Ovary (tissue), 9 donors: ENCODE data around the gene MAN1A1. TPM values are rescaled to one million over a fixed set of nuclear protein-coding genes. Genes with fewer than 3 reads are reported as not detected.

Source experiments
- DNase-seq, 5 donors: peaks; one replicate each; pipeline ENCODE4 v3.0.0-alpha.2; 2019 to 2020
- H3K27ac ChIP-seq, 2 donors: fragments of 200-600 bp; one replicate each; pipeline versions ENCODE4 v1.5.1 to v1.8.0; 2019 to 2022
- H3K27me3 ChIP-seq: fragments of 200-600 bp; one replicate; pipeline ENCODE4 v1.8.0; 2022
- H3K36me3 ChIP-seq: fragments of 200-600 bp; sonication (generic); one replicate; pipeline ENCODE4 v1.5.1; 2019
- H3K4me1 ChIP-seq: one replicate; pipeline ENCODE4 v1.8.1; 2013; ENCODE audit warnings: mild to moderate bottlenecking, moderate library complexity; ENCODE audit not compliant: insufficient read depth
- H3K4me3 ChIP-seq: fragments of 200-600 bp; sonication (generic); one replicate; pipeline ENCODE4 v1.5.1; 2017
- H3K9me3 ChIP-seq, 2 donors: fragments of 200-600 bp in 1 of 2; sonication (generic) in 1 of 2; one replicate each; pipeline versions ENCODE4 v1.5.1 to v1.8.1; 2013 to 2019; ENCODE audit warnings: mild to moderate bottlenecking in 1 of 2, moderate library complexity in 1 of 2
- CTCF ChIP-seq, 3 donors: fragments of 450-650 bp in 2 of 3; fragments of 200-600 bp in 1 of 3; IDR thresholded peaks; one replicate each; pipeline versions ENCODE4 v1.5.1 to v1.8.0; 2016 to 2022; ENCODE audit warnings: antibody characterized with exemption in 3 of 3, mild to moderate bottlenecking in 1 of 3
- EP300 ChIP-seq: sonication (generic); formaldehyde crosslinking; IDR thresholded peaks from one replicate; pipeline ENCODE4 v1.6.1; 2017; ENCODE audit warnings: antibody characterized with exemption
- POLR2A ChIP-seq: fragments of 450-650 bp; IDR thresholded peaks from one replicate; pipeline ENCODE4 v1.6.1; 2017; ENCODE audit warnings: antibody characterized with exemption, mild to moderate bottlenecking, moderate library complexity
- WGBS, 3 donors: extraction: QIAGEN DNeasy Blood & Tissue Kit in 1 of 3; methylation state at CpG; one replicate each; pipeline versions ENCODE4 v1.1.5 to v1.1.7; 2013 to 2017; 5-methylcytosine and 5-hydroxymethylcytosine counted together
- intact Hi-C, 4 donors: fragments of 100-400 bp; cut with DNase I; formaldehyde crosslinking; loops; one replicate each; pipeline versions ENCODE4 v1.11.0 to v1.15.1; 2022 to 2023
- polyA plus RNA-seq, 2 donors: library from polyadenylated mRNA; stranded (reverse); fragments of 200-250 nt in 1 of 2; fragments of 350-450 nt in 1 of 2; fragmentation: Illumina TruSeq in 1 of 2; extraction: RNeasy Lipid Tissue Mini Kit (QIAGEN cat#74804) in 1 of 2; gene quantifications; one replicate each; pipeline ENCODE4 v1.2.3, GENCODE V29; 2013 to 2014
- total RNA-seq, 7 donors: library from RNA; depleted of rRNA in 2 of 7; stranded (reverse); fragments of >200 nt in 2 of 7; fragmentation: NEBNext Ultra II Directional in 3 of 7; extraction: Animal tissue kit (Norgen Biotek cat#: 25700) in 3 of 7; gene quantifications; one replicate each; pipeline versions ENCODE4 v1.1.0 to v1.2.4, GENCODE V29; 2016 to 2023
- donor health status: DM: no; HTN: no; CAD: no; lungs with moderate emphysema.
- donor health status: DM: no; HTN: no; CAD: no.
- donor health status: Bipolar disorder and iron deficiency.
- donor health status: DM: yes; HTN: yes; CAD: no.
- donor health status: DM: no; HTN: no; CAD: no.
- donor health status: DM: yes; HTN: yes; CAD: no.

The MAN1A1 gene
- total and polyA plus RNA-seq, 9 donors: 22.1 to 49.6 (median 31.8) TPM

- TF ChIP-seq EP300 (no peak), CTCF (IDR thresholded peaks at IDR 0.05) (no peak), POLR2A (no peak)
- no peaks in the 10 kb centered on the region for H3K27me3 ChIP-seq
Measured at GRCh38 chr6:119163006-119163405, 186.6 kb downstream of the MAN1A1 start.

GRCh38 chr6:119162134-119162775, 187.3 kb downstream of the MAN1A1 start:
- H3K36me3 ChIP-seq: no peaks in the 10 kb centered on the region
- H3K27ac ChIP-seq: no peak overlapping the region
- no peaks in the 10 kb centered on the region for H3K27me3 ChIP-seq
- intact Hi-C loops: no loop called here
- H3K4me1 ChIP-seq: no peaks in the 10 kb centered on the region
- WGBS, 3 donors: 61 to 82% (median 69%) methylated on average over 2 of the region's 2 CpGs
- H3K4me3 ChIP-seq: no peak overlapping the region
- no peaks in the 10 kb centered on the region for H3K9me3 ChIP-seq
- DNase-seq: no peak
- TF ChIP-seq CTCF (IDR thresholded peaks at IDR 0.05) (no peak), POLR2A (no peak), EP300 (no peak)

More at GRCh38 chr6:119163006-119163405, 186.6 kb downstream of the MAN1A1 start:
- intact Hi-C loops: no loop called here
- Histone ChIP-seq H3K27ac (no peak overlapping the region), H3K4me1 (no peaks in the 10 kb centered on the region), H3K36me3 (no peaks in the 10 kb centered on the region), H3K4me3 (no peak overlapping the region), H3K9me3 (no peaks in the 10 kb centered on the region)
- no peak for DNase-seq
- WGBS, 3 donors: 50 to 75% (median 67%) methylated on average over 8 of the region's 8 CpGs

- Histone ChIP-seq H3K9me3 (no peaks in the 10 kb centered on the region), H3K36me3 (no peaks in the 10 kb centered on the region), H3K4me1 (no peaks in the 10 kb centered on the region), H3K4me3 (no peak overlapping the region), H3K27ac (no peak overlapping the region), H3K27me3 (no peaks in the 10 kb centered on the region)
- intact Hi-C loops: no loop called here
- WGBS, 3 donors: 75 to 82% (median 75%) methylated on average over 4 of the region's 4 CpGs
- DNase-seq: no peak
- TF ChIP-seq CTCF (IDR thresholded peaks at IDR 0.05) (no peak), POLR2A (no peak), EP300 (no peak)
Measured at GRCh38 chr6:119161438-119161837, 188.1 kb downstream of the MAN1A1 start.

GRCh38 chr6:119160911-119161310, 188.7 kb downstream of the MAN1A1 start:
- no peak for DNase-seq
- 90 to 96% (median 92%) methylated on average over 2 of the region's 2 CpGs for WGBS, 3 donors
- intact Hi-C loops: no loop called here

More at GRCh38 chr6:119160911-119161310, 188.7 kb downstream of the MAN1A1 start:
- Histone ChIP-seq H3K36me3 (no peaks in the 10 kb centered on the region), H3K9me3 (no peaks in the 10 kb centered on the region), H3K4me3 (no peak overlapping the region), H3K4me1 (no peaks in the 10 kb centered on the region), H3K27ac (no peak overlapping the region), H3K27me3 (no peaks in the 10 kb centered on the region)
- TF ChIP-seq POLR2A (no peak), EP300 (no peak), CTCF (IDR thresholded peaks at IDR 0.05) (no peak)
